ENCODE data around the gene PPIH. TPM values are rescaled to one million over a fixed set of nuclear protein-coding genes. Genes with fewer than 3 reads are reported as not detected.

Gene PPIH
- total and polyA plus RNA-seq, 2 experiments from 2014 or later, result 66.5 to 122 TPM

GRCh38 chr1:42686418-42686817 is 28.2 kb downstream of the PPIH start (continued):
- TF ChIP-seq REST (IDR thresholded peaks at IDR 0.05; ENCODE audit: unreplicated experiment), result no peak
- no peak for TF ChIP-seq NANOG (IDR thresholded peaks at IDR 0.05; ENCODE audit: borderline replicate concordance)
- no peak for TF ChIP-seq STAT1 (IDR thresholded peaks at IDR 0.05; ENCODE audit: unreplicated experiment)
- TF ChIP-seq ZNF331 (CRISPR knock-in tag; IDR thresholded peaks at IDR 0.05; ENCODE audit: low read depth), result no peak
- TF ChIP-seq EZH2phosphoT487 (IDR thresholded peaks at IDR 0.05; ENCODE audit: unreplicated experiment), result no peak
- no peak for TF ChIP-seq ZNF114 (CRISPR knock-in tag; IDR thresholded peaks at IDR 0.05)
- TF ChIP-seq POLR2AphosphoS5 (IDR thresholded peaks at IDR 0.05; ENCODE audit: low read depth), result no peak

- 0 out of 2 replicates have a peak, but pooled peaks cover 3% of the 10 kb centered on the region for H3F3A ChIP-seq (replicated peaks; ENCODE audit: low read depth)
- ATAC-seq, result no peak
- Mint-ChIP-seq H3K27me3 (ENCODE audit: insufficient read depth, low read depth, poor library complexity) (no peaks in the 10 kb centered on the region), H3K4me3 (no peak overlapping the region), H3K36me3 (ENCODE audit: low read depth) (peaks cover 56% of the 10 kb centered on the region), H3K4me1 (peaks cover 68% of the 10 kb centered on the region), H3K27ac (no peak overlapping the region), H3K9me3 (no peaks in the 10 kb centered on the region)
- peaks cover 100% of the 10 kb centered on the region for H4K20me1 ChIP-seq (replicated peaks; ENCODE audit: insufficient read depth)
- H2AFZ ChIP-seq, result no peak overlapping the region
- H3K27me3 ChIP-seq (ENCODE audit: insufficient read depth), result no peaks in the 10 kb centered on the region
- H3K4me3 ChIP-seq, result no peak overlapping the region
- DNase-seq (ENCODE audit: low spot score), result no peak
- peaks cover 100% of the 10 kb centered on the region for H3K79me2 ChIP-seq (replicated peaks; ENCODE audit: insufficient read depth)
- H3K4me2 ChIP-seq, result peak overlapping the region; percentile 36; the same call in 1 of the 2 replicates
- H3K9me2 ChIP-seq (ENCODE audit: insufficient read depth), result no peaks in the 10 kb centered on the region
- peaks cover 50% of the 10 kb centered on the region for H3K4me1 ChIP-seq (ENCODE audit: insufficient read depth)
- peaks cover 19% of the 10 kb centered on the region for H3K36me3 ChIP-seq (ENCODE audit: insufficient read depth)
- no peak overlapping the region for H3K27ac ChIP-seq (ENCODE audit: low read depth)
- no peak for TF ChIP-seq EZH2 (IDR thresholded peaks at IDR 0.05; ENCODE audit: low read depth, unreplicated experiment)
- no peak for TF ChIP-seq JUNB (IDR thresholded peaks at IDR 0.05; ENCODE audit: unreplicated experiment)
- no peak for TF ChIP-seq CTCF (conservative IDR thresholded peaks at IDR 0.05; ENCODE audit: low read depth in 2 of 2)
- TF ChIP-seq NANOG (IDR thresholded peaks at IDR 0.05; ENCODE audit: borderline replicate concordance), result no peak
- no peak for TF ChIP-seq ZNF462 (CRISPR knock-in tag; IDR thresholded peaks at IDR 0.05)
- TF ChIP-seq STAT1 (IDR thresholded peaks at IDR 0.05; ENCODE audit: unreplicated experiment), result no peak
- TF ChIP-seq ETS1 (IDR thresholded peaks at IDR 0.05), result no peak
- TF ChIP-seq ZNF331 (CRISPR knock-in tag; IDR thresholded peaks at IDR 0.05; ENCODE audit: low read depth), result no peak
- TF ChIP-seq CREB1 (CRISPR knock-in tag; IDR thresholded peaks at IDR 0.05; ENCODE audit: low read depth), result no peak
- no peak for TF ChIP-seq POLR2AphosphoS5 (IDR thresholded peaks at IDR 0.05; ENCODE audit: low read depth)
- no peak for TF ChIP-seq EZH2phosphoT487 (IDR thresholded peaks at IDR 0.05; ENCODE audit: unreplicated experiment)
Observed at GRCh38 chr1:42689912-42690311, 31.7 kb downstream of the PPIH start.

All from GM23338 (cell line).